Stimulated activated CD8-positive, alpha-beta memory T cell treated with anti-CD3 and anti-CD28 coated beads, Interleukin-15, amount 100 ng/mL, for 24 hours (primary cell): ENCODE results near the gene SSR2.
"Not testable (repeated sequence)": the region's sequence is repeated elsewhere in the genome, so short reads cannot be mapped to it uniquely, and the experiment has no call there.

Source experiments
- DNase-seq: peaks from one replicate; pipeline ENCODE4 v3.0.0-alpha.2; 2020; ENCODE audit warnings: low read depth

Gene SSR2

DNA sequence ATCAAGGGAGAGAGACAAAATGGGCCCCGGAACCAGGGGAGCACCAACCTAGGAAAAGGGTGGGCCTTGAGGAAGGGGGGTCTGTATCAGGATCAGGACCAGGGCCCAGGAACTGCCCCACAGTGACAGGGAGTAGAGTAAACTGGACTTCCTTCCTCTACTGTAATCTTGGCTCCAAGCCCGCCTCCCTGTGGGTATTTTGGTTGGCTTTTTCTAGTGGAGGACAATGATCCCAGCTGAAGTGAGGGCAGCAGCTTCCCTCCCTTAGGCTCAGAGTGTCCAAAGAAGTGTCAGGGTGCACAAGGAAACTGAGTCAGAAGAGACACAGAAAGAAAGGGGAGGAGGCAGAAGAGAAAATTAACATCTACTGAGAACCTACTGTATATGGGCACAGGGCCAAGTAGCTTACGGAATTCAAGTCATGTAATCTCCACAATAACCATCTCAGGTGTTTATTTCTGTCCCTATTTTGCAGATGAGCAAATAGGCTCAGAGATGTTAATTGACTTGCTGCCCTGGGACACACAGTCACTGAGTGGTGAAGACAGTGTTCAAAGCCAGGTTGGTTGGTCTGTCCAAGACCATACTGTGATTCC is 28.0 kb upstream of the SSR2 start:
- no peak for DNase-seq

GRCh38 chr1:156045076-156045475 is 24.3 kb upstream of the SSR2 start:
- DNase-seq = no peak

- no peak for DNase-seq
Observed at GRCh38 chr1:156042828-156043227, 22.1 kb upstream of the SSR2 start.

GRCh38 chr1:156034991-156035390 is 14.2 kb upstream of the SSR2 start:
- not testable (repeated sequence) for DNase-seq

GRCh38 chr1:156033011-156033410 is 12.3 kb upstream of the SSR2 start:
- DNase-seq = no peak

- no peak for DNase-seq
Observed at GRCh38 chr1:156026588-156026987, 5.8 kb upstream of the SSR2 start.

GRCh38 chr1:156025876-156026275 is 5.1 kb upstream of the SSR2 start:
- no peak for DNase-seq

DNA sequence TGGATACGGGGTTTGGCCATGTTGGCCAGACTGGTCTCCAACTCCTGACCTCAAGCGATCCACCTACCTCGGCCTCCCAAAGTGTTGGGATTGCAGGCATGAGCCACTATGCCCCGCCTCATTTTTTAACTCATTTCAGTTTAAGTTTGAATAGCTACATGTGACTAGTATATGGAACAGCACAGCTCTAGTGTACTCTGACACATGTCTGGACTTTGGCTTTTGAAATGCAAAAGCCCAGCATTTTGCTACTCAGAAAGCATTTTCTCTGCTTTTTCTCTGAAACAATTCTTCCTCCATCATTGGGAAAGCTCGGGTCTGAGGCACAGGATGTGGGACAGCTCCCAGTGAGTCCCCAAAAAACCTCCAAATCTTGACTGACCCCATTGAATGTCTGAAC is 4.0 kb upstream of the SSR2 start:
- DNase-seq = no peak

DNA sequence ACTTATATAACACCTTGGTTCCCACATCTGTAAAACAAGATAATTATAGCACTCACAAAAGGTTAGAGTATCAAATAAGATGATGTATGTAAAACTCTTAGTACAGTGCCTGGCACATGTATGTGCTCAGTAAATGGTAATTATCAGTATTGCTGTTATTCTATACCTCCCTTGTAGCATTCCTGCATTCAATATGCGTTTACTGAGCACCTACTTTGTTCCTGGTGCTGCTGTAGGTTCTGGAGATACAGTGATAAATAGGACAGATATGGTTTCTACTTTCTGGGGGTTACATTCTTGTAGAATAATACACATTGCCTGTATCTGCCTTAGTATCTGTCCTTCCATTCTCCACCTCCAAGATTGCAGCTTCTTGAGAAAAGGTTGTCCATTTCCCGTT is 1.2 kb upstream of the SSR2 start:
- no peak for DNase-seq

DNA sequence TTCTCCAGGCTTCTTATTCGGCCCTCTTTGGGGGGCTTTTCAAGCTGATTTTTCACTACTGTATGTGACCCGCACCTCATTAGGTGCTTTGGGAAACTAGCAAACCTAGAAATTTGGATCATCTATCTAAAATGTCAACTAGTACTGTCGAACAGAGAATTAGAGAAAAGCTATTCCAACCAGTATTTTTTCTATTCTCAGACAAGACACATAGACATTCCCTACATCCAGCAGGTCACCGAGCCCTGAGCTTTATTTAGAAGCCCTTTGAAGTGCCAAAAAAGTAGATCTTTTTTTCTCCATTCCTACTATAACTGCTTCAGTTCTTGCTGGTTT is 310 bp upstream of the SSR2 start:
- DNase-seq = no peak

- DNase-seq = no peak
Observed at GRCh38 chr1:156019946-156020292, 832 bp downstream of the SSR2 start.

GRCh38 chr1:156014829-156015228 is 5.9 kb downstream of the SSR2 start:
- no peak for DNase-seq

DNA sequence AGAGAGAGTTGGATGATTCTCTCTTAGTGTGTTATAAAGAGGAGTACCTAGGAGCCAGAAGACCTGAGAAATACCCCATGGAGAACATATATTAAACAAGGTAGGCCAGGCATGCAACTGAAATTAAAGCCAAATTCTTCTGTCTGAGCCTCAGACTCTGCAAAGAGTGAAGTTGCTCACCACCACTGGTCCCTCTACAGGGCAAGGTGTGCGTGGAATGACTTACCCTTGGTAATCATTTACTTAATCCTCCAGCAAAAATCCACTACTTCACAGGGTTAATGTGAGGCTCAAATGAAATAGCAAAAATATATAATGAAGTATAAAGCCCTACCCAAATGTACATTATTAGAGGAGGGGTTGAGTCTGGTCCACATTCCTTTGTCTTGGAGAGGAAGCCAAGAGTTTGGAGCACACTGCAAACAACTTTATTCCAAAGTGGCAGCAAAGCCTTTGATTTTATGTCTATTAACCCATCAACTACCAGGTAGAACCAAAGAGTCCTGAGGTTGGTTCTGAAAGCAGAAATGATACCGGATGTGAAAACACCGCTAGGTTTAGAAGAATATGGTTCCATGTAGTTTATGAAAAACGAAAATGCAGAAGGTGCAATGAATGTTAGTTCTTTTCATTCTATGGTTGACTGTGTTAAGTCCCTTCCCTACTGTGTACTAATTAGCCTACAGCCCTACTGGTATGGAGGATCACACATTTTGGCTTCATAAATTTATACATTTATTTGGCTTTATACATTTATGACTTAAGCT is 8.5 kb downstream of the SSR2 start:
- DNase-seq = no peak

DNA sequence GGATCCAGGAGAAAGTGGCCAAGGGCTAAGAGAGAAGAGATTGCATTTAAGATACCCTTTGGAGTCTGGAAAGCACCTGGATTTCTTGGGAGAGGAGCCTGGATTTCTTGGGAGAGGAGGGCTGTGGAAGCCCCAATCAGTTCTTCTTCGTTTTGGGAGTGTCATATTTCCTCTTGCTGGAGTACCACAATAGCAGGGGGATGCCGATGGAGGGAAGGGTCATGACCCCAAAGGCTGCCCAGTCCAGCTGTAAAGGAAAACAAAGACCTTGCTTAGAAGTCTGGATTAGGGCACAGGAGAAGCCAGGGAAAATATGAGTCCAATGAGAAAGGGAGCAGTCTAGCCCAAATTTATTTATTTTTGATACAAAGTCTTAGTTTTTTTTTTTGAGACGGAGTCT is 11.3 kb downstream of the SSR2 start:
- DNase-seq = no peak

GRCh38 chr1:156006666-156007376 is 13.9 kb downstream of the SSR2 start:
- DNase-seq = no peak

DNA sequence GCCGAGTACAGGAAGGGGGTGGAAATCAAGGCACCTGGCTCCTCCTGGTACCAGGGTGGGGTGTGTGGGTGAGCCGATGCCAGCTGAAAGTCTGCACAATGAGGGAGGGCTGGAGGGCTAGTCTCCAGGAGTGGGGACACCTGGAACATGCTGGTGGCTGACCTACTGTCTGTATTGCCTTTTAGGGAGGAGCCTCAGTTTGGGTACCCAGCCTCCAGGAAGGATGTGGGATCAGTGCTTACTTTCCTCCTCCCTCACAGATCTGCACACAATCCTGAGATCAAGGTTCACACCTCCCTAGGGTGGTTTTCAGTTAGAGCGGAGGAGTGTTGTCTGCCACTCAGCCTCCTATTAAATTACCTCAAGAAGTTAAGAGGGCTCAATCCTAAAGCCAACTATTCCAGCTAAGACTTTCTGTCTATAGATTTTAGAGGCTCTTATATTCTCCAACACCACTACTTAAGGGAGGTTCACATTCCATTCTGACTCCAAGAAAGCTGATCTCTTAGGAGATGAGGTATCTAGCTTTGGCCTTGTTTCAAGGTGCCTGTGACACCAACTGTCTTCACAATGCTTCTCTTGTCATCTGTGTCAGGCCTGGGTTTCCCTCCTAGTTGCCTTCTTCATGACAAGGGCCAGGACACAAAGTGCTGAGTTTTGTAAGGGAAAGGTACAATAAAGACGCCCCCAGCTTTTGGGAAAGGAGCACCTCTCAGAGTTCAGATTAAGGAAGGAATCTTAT is 15.7 kb downstream of the SSR2 start:
- DNase-seq = no peak

- no peak for DNase-seq
Observed at GRCh38 chr1:156003923-156004188, 16.9 kb downstream of the SSR2 start.

DNA sequence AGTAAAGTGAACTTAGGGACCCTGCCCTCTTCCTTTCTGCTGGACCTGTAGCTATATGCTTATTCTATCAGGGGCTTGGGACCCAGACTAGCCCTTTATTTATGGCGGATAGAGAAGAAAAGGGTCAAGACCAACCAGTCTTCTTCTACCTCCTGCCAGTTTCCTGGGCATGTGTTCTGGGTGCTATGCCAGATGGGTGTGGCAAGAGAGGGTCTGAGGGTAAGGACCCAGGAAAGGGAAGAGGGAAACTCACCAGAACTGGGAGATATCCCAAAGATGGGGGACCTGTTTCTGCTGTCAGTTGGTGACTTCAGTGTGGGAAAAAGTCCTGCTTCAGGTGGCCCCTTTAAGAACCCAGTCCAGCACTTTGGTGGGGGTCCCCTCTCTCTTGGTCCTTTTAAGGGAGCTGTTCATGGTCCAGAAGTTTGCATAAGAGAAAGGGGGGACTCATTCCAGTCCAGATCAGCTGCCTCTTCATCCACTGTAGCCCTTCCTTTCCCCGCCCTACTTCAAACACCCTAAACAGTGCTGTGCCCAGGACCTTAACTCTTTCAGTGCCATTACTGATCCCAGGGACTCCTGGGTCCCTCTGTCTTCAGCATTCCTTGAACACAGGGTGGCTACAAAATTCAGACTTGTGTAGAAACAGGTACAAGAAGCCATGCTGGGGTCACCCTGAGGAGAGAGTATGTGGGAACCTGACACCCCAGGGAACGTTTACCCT is 18.4 kb downstream of the SSR2 start:
- no peak for DNase-seq

- DNase-seq = no peak
Observed at GRCh38 chr1:156001662-156002171, 19.0 kb downstream of the SSR2 start.

GRCh38 chr1:156001021-156001661 is 19.6 kb downstream of the SSR2 start:
- DNase-seq = no peak

GRCh38 chr1:155999964-156000363 is 20.8 kb downstream of the SSR2 start:
- DNase-seq = no peak

DNA sequence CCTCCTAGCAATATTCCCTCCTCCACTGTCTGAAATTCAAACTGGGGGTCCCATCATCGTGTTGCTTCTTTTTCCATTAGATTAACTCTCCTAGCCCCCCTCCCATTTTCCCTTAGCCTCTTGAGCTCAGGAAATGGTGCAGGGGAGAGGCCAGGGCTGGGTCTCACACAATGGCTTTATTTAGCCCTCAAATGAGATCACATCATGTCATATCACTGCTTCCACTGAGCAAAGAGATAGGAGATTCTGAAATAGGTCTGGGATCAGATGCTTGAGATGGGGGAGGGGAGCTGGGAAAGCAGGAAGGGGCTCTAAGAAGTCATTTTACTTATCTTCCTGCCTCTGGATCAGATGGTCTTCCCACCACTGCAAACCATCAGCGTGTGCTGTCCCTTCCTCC is 24.6 kb downstream of the SSR2 start:
- no peak for DNase-seq
